Measurements from ENCODE around the gene TFDP1. TPM values are rescaled to one million over a fixed set of nuclear protein-coding genes. Genes with fewer than 3 reads are reported as not detected.
A peak's percentile ranks its signal among the peaks of the same experiment; 100 is the strongest.

TFDP1 gene, protein sequence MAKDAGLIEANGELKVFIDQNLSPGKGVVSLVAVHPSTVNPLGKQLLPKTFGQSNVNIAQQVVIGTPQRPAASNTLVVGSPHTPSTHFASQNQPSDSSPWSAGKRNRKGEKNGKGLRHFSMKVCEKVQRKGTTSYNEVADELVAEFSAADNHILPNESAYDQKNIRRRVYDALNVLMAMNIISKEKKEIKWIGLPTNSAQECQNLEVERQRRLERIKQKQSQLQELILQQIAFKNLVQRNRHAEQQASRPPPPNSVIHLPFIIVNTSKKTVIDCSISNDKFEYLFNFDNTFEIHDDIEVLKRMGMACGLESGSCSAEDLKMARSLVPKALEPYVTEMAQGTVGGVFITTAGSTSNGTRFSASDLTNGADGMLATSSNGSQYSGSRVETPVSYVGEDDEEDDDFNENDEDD
- 113 and 158 TPM in 2 replicates for polyA plus RNA-seq (2014; cell fraction: cytosol; rRNA removed)
- polyA plus RNA-seq (2014; cell fraction: nucleus; rRNA removed): 133 and 178 TPM in 2 replicates

GRCh38 chr13:113584205-113584869, at the start of gene TFDP1:
TSS of gene TFDP1 (plus strand) at chr13:113584753. CDS start at chr13:113585838, 1,085 bp downstream.
- peak; percentile 93 for DNase-seq (ENCODE audit: low spot score)

GRCh38 chr13:113535381-113535781, 49.2 kb upstream of the TFDP1 start:
- no peak for DNase-seq (ENCODE audit: low spot score)

- no peak for DNase-seq (ENCODE audit: low spot score)
Measured at GRCh38 chr13:113536461-113537110, 48.0 kb upstream of the TFDP1 start.

DNA sequence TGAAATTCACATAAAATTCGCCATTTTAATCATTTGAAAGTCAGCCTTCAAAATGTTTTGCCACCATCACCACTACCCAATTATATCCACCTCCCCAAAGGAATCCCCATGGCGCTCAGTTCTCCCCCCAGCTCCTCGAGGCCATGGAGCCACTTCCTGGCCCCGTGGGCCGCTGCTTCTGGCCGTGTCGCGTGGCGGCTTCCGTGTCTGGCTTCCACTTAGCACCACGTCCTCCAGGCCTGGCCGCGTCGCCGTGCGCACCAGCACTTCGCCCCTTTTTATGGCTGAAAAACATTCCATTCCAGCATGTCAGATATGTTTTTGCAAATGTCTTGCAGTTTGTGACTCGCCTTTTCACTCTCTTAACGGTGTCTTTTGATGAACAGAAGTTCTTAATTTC, 47.3 kb upstream of the TFDP1 start:
- DNase-seq (ENCODE audit: low spot score): no peak

DNA sequence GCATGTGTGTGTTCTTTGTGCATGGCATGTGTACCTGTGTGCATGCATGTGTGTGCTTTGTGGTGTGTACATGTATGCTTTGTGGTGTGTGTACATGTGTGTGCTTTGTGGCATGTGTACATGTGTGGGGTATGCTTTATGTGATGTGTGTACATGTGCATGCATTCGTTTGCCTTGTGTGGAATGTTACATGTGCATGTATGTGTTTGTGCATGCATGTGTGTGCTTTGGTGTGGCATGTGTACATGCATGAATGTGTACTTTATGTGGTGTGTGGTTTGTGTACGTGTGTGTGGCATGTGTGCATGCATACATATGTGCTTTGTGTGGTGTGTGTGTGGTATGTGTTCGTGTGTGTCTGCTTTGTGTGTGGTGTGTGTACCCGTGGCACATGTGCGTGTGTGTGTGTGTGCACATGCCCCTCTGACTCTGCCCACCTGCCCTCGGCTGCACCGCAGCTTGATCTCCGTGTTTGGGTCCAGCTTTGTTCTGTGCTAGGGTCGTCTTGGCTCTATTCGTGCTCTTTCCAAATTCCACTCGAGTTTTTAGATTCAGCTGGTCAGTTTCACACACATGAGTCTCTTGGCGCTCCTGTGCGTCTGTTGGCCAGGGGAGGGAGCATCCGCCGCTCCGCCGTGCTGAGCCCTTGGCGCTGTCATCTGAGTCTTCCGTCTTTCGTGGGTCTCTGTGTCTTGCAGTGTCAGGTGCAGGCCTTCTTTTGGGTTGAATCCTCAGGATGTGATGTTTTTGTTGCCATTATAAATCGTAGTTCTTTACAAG, 46.5 kb upstream of the TFDP1 start:
- no peak for DNase-seq (ENCODE audit: low spot score)

DNA sequence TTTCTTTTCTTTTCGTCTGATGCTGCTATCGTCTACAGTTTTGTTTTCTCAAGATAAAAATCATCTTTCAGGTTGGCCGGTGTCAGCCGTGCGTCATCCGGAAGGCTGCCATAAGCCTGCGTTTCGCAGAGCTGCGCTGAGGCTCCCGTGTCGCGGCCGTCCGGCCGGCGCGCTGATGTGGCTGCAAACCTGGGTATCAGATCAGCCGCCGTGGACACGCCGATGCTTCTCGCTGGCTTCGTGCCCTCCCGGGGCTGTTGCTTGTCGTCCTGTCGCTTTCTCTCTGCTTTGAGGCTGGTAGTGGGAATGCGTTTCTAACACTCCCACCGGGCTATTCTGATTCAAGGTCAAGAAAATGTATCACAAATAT, 45.9 kb upstream of the TFDP1 start:
- DNase-seq (ENCODE audit: low spot score): no peak

- DNase-seq (ENCODE audit: low spot score): no peak
Measured at GRCh38 chr13:113539176-113539575, 45.4 kb upstream of the TFDP1 start.

DNA sequence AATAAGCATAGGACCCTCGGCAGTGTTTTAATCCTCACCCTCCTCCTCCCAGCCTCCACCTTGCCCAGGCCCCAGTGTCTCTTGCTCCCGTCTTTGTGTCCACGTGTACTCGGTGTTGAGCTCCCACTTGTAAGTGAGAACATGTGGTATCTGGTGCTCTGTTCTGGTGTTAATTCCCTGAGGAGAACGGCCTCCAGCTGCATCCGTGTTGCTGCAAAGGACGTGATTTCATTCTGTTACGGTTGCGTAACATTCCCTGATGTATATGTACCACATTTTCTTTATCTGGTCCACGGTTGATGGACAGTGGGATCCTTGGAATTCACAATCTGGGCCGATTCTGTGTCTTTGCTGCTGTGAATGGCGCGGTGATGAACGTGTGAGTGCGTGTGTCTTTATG, 44.7 kb upstream of the TFDP1 start:
- peak; percentile 63 for DNase-seq (ENCODE audit: low spot score)

- DNase-seq (ENCODE audit: low spot score): no peak
Measured at GRCh38 chr13:113540523-113540922, 44.0 kb upstream of the TFDP1 start.

DNA sequence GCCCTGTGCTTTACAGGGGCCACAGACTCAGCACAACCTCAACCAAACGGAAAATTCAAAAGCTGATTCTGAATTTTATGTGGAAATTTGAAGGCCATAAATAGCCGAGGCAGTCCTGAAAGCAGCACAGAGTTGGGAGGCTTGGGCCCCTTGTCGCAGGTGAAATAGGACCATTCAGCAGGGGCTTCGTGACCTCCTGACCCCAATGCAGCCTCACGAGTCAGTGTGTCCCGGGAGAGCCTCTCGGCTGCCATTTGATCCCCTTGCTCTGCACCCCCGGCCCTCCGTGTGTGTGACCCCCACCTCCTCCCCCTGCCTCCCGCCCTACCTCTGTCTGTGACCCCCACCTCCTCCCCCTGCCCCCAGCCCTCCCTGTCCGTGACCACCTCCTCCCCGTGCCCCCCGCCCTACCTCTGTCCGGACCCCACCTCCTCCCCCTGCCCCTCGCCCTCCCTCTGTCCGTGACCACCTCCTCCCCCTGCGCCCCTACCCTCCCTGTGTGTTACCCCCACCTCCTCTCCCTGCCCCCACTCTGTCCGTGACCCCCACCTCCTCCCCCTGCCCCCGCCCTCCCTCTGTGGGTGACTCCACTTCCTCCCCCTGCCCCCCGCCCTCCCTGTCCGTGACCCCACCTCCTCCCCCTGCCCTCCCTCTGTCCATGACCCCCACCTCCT, 41.7 kb upstream of the TFDP1 start:
- no peak for DNase-seq (ENCODE audit: low spot score)

DNA sequence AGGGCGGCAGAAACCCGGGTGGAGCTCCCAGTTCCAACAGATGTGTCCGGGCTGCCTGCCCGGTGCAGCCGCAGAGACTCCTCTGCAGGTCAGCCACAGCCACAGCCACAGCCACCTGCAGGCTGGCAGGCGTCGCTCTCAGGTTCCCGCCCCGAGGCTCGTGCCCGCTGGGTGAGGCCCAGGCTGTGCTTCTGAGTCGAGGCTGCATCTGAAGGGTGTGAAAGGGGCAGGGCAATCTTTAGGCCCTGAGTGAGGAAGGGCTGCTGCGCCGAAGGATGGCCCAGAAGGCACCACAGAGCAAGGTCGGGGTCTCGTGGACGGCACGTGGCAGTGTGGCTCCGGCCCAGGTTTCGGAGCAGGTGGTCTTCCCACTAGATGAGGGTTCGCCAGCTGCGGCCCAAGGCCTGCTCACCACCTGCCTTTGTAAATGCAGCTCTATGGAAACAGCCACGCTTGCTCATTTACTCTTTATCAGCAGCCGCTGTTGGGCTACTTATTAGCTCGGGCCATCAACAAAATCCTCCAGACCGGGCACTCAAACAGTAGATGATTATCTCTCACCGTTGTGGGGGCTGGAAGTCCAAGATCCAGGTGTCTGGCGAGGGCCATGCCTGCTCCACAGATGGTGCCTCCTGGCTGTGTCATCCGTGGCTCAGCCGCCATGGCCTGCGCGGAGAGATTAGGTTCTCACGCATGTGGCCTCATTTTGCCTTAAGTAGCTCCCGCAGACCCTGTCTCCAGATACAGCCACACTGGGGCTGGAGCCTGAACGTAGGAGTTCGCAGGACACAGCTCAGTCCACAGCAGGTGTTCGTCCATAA, 40.3 kb upstream of the TFDP1 start:
- peak; percentile 92 for DNase-seq (ENCODE audit: low spot score)

- no peak for DNase-seq (ENCODE audit: low spot score)
Measured at GRCh38 chr13:113544896-113545295, 39.7 kb upstream of the TFDP1 start.

DNA sequence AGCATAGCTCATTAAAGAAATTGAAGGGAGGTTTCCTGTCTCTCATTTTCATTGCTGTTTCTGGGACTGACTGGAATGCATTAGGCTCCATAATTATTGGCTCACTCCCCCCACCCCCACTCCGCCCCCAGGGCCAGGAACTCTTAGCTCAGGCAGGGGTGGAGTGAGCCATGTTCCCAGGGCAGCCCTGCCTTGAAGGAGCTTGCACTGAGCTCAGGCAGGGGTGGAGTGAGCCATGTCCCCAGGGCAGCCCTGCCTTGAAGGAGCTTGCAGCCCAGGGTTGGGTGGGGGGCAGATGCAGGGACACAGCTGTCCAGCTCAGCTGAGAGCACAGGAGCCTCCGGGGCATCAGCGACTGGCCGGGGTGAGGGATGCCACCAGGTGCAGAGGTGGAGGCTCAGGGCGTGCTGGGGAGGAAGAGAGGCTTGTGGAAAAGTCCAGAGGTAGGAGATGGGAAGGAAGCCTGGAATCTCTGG, 39.1 kb upstream of the TFDP1 start:
- DNase-seq (ENCODE audit: low spot score): no peak

- no peak for DNase-seq (ENCODE audit: low spot score)
Measured at GRCh38 chr13:113545931-113546516, 38.5 kb upstream of the TFDP1 start.

GRCh38 chr13:113546571-113547237, 37.8 kb upstream of the TFDP1 start:
- DNase-seq (ENCODE audit: low spot score): no peak

DNA sequence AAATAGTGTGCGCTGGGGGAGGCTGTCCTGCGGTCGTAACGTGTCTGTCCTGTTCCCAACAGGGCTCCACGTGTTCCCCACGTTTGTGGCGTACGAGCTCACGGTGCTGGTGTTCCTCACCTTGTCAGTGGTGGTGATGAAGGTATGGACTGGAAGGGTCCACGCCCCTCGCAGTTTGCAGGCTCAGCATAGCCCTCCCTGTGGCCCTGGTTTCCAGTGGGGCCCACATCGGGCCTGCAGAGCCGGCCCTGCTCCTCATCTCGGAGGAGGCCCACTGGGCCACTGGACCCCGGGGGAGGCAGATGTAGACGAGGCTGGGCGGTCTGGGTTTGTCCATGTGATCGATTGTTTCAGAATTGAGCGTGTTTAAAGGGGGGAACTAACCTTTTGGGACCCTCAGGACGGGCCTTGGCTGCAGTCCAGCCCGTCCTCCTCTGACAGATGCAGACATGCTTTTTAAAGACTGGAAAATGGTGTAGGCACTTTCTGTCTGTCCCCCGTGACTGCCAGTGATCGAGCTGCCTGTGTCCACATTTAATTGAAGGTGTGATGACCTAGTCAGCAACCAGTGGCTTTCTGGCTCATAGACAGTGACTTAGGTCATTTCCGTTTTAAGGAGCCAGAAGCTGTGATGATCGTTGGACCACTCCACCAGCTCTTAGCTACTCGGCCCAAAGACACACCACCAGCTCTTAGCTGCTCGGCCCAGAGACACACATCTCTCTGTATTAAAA, 37.1 kb upstream of the TFDP1 start:
- DNase-seq (ENCODE audit: low spot score): no peak

GRCh38 chr13:113548171-113548641, 36.3 kb upstream of the TFDP1 start:
- no peak for DNase-seq (ENCODE audit: low spot score)
